Measurements from ENCODE around the gene ISOC1. TPM values are rescaled to one million over a fixed set of nuclear protein-coding genes. Genes with fewer than 3 reads are reported as not detected.
A peak's percentile ranks its signal among the peaks of the same experiment; 100 is the strongest.

The ISOC1 gene
- total RNA-seq, 1 experiment from 2014 or later = 12.7 TPM

DNA sequence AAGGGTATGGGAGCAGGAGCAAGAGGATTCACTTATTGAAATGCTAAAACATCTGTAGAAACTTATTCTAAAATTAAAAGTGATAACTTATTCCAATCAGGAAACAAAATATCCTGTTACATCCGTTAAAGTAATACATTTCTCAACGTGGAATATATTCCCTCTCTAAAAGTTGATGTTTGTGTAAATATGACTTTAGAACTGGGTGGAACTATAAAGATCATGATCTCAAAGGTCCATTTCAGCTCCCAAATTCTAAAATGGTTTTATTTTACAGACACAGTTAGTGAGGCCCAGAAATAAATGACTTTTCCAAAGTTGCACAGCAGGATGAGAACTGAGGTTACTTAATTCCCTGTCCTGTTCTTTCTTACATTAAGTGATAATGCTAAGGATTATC is 21.1 kb downstream of the ISOC1 start:
- no peak for DNase-seq (ENCODE audit: low read depth, low spot score)
- in situ Hi-C loops (cut with HindIII; ENCODE audit: low pct_unique_long_range_greater_than_20kb, low sequenced_read_pairs) = no loop called here

DNA sequence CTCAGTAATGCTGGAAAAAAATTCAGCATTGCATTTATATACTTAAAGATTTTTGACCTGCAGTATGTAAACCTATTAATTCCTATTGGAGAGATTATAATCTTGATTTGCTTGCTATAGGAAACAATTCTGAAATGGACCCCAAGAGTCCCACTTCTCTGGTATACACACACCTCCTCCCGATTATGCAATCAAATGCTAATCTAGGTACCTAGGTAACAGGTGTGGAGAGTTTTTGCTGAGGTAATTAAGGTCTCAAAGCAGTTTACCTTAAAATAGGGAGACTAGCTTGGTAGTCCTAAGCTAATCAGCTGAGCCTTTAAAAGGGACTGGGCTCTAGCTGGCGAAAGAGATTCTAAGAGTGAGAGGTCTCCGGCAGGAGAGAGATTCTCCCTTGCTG is 22.2 kb downstream of the ISOC1 start:
- no peak for DNase-seq (ENCODE audit: low read depth, low spot score)
- in situ Hi-C loops (cut with HindIII; ENCODE audit: low pct_unique_long_range_greater_than_20kb, low sequenced_read_pairs) = no loop called here

- in situ Hi-C loops (cut with HindIII; ENCODE audit: low pct_unique_long_range_greater_than_20kb, low sequenced_read_pairs) = no loop called here
- no peak for DNase-seq (ENCODE audit: low read depth, low spot score)
Observed at GRCh38 chr5:129118405-129118804, 23.9 kb downstream of the ISOC1 start.

- DNase-seq (ENCODE audit: low read depth, low spot score) = no peak
- in situ Hi-C loops (cut with HindIII; ENCODE audit: low pct_unique_long_range_greater_than_20kb, low sequenced_read_pairs) = no loop called here
Observed at GRCh38 chr5:129118826-129119225, 24.3 kb downstream of the ISOC1 start.

DNA sequence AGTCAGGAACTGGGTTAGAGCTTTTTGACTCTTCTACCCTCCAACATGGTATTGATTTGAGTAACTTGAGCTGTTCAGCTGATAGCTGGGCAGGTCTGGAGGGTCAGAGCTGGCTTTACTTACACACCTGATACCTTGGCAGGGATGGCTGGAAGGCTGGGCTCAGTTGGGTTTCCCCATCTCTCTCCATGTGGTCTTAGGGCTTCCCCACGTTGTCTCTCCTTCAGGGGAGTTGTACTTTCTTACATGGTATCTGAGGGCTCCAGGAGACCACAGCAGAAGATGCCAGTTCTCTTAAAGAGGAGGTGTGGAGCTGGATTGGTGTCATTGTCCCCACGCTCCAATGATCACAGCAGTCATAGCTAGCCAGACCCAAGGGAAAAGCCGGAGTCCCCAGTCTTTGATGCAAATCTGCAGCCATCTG is 25.6 kb downstream of the ISOC1 start:
- no peak for DNase-seq (ENCODE audit: low read depth, low spot score)
- in situ Hi-C loops (cut with HindIII; ENCODE audit: low pct_unique_long_range_greater_than_20kb, low sequenced_read_pairs) = no loop called here

DNA sequence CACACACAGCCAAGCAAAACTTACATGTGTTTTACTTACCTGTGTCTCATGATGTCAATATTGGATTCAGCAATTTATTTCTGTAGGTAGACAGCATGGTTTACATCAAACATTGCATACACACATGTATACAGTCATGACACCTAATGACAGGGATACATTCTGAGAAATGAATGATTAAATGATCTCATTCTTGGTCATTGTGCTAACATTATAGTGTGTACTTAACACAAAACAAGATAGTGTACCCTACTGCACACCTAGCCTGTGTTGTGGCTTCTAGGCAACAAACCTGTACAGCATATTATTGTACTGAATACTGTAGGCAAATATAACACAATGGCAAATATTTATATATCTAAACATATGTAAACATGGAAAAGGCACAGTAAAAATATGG is 28.0 kb downstream of the ISOC1 start:
- in situ Hi-C loops (cut with HindIII; ENCODE audit: low pct_unique_long_range_greater_than_20kb, low sequenced_read_pairs) = no loop called here

GRCh38 chr5:129124608-129125007 is 30.1 kb downstream of the ISOC1 start:
- DNase-seq (ENCODE audit: low read depth, low spot score) = no peak
- in situ Hi-C loops (cut with HindIII; ENCODE audit: low pct_unique_long_range_greater_than_20kb, low sequenced_read_pairs) = no loop called here

More for the DNA sequence above, 28.0 kb downstream of the ISOC1 start:
- no peak for DNase-seq (ENCODE audit: low read depth, low spot score)

- no peak for DNase-seq (ENCODE audit: low read depth, low spot score)
- in situ Hi-C loops (cut with HindIII; ENCODE audit: low pct_unique_long_range_greater_than_20kb, low sequenced_read_pairs) = no loop called here
Observed at GRCh38 chr5:129125819-129126218, 31.3 kb downstream of the ISOC1 start.

GRCh38 chr5:129133553-129133952 is 39.0 kb downstream of the ISOC1 start:
- no peak for DNase-seq (ENCODE audit: low read depth, low spot score)
- in situ Hi-C loops (cut with HindIII; ENCODE audit: low pct_unique_long_range_greater_than_20kb, low sequenced_read_pairs) = no loop called here

GRCh38 chr5:129135633-129136032 is 41.1 kb downstream of the ISOC1 start:
- peak; percentile 48 for DNase-seq (ENCODE audit: low read depth, low spot score)
- in situ Hi-C loops (cut with HindIII; ENCODE audit: low pct_unique_long_range_greater_than_20kb, low sequenced_read_pairs) = no loop called here

- in situ Hi-C loops (cut with HindIII; ENCODE audit: low pct_unique_long_range_greater_than_20kb, low sequenced_read_pairs) = no loop called here
- DNase-seq (ENCODE audit: low read depth, low spot score) = no peak
Observed at GRCh38 chr5:129137637-129138036, 43.1 kb downstream of the ISOC1 start.

GRCh38 chr5:129141078-129141477 is 46.5 kb downstream of the ISOC1 start:
- no peak for DNase-seq (ENCODE audit: low read depth, low spot score)
- in situ Hi-C loops (cut with HindIII; ENCODE audit: low pct_unique_long_range_greater_than_20kb, low sequenced_read_pairs) = no loop called here

- in situ Hi-C loops (cut with HindIII; ENCODE audit: low pct_unique_long_range_greater_than_20kb, low sequenced_read_pairs) = no loop called here
Observed at GRCh38 chr5:129141696-129142095, 47.1 kb downstream of the ISOC1 start.

GRCh38 chr5:129155876-129156275 is 61.3 kb downstream of the ISOC1 start:
- in situ Hi-C loops (cut with HindIII; ENCODE audit: low pct_unique_long_range_greater_than_20kb, low sequenced_read_pairs) = no loop called here
- DNase-seq (ENCODE audit: low read depth, low spot score) = no peak

More at GRCh38 chr5:129141696-129142095, 47.1 kb downstream of the ISOC1 start:
- DNase-seq (ENCODE audit: low read depth, low spot score) = no peak

- in situ Hi-C loops (cut with HindIII; ENCODE audit: low pct_unique_long_range_greater_than_20kb, low sequenced_read_pairs) = no loop called here
- DNase-seq (ENCODE audit: low read depth, low spot score) = no peak
Observed at GRCh38 chr5:129161830-129162229, 67.3 kb downstream of the ISOC1 start.

Small RNA genes within 50 kb of the gene (small RNA-seq; reads per million reads assigned to genes)
- 0 reads per million in 2 experiments for gene MIR4633

Other genes with a start within 250 kb of the ISOC1 start
- not detected in 2 replicates for gene SLC27A6, start 129.3 kb upstream of the ISOC1 start, total RNA-seq (2014; rRNA removed; shearing (Covaris generic))